ENCODE measurements around the gene FAM9C.

FAM9C gene

GRCh38 chrX:12994321-12994720 lies 50.1 kb downstream of the FAM9C start:
- no peak for TF ChIP-seq CTCF (conservative IDR thresholded peaks at IDR 0.05; ENCODE audit: low read depth, low read length)

GRCh38 chrX:12993826-12994225 lies 50.6 kb downstream of the FAM9C start:
- no peak for TF ChIP-seq CTCF (conservative IDR thresholded peaks at IDR 0.05; ENCODE audit: low read depth, low read length)
- no peak for DNase-seq (ENCODE audit: low read depth)
- H3K4me3 ChIP-seq (ENCODE audit: low read depth, low read length): no peak overlapping the region

More at GRCh38 chrX:12994321-12994720, 50.1 kb downstream of the FAM9C start:
- H3K4me3 ChIP-seq (ENCODE audit: low read depth, low read length): no peak overlapping the region
- DNase-seq (ENCODE audit: low read depth): no peak

GRCh38 chrX:12992544-12993118 lies 51.8 kb downstream of the FAM9C start:
- H3K4me3 ChIP-seq (ENCODE audit: low read depth, low read length): no peak overlapping the region
- TF ChIP-seq CTCF (conservative IDR thresholded peaks at IDR 0.05; ENCODE audit: low read depth, low read length): no peak

GRCh38 chrX:12991575-12991974 lies 52.8 kb downstream of the FAM9C start:
- no peak overlapping the region for H3K4me3 ChIP-seq (ENCODE audit: low read depth, low read length)
- DNase-seq (ENCODE audit: low read depth): no peak
- TF ChIP-seq CTCF (conservative IDR thresholded peaks at IDR 0.05; ENCODE audit: low read depth, low read length): no peak

More at GRCh38 chrX:12992544-12993118, 51.8 kb downstream of the FAM9C start:
- no peak for DNase-seq (ENCODE audit: low read depth)

- H3K4me3 ChIP-seq (ENCODE audit: low read depth, low read length): no peak overlapping the region
- no peak for TF ChIP-seq CTCF (conservative IDR thresholded peaks at IDR 0.05; ENCODE audit: low read depth, low read length)
- no peak for DNase-seq (ENCODE audit: low read depth)
Measured at GRCh38 chrX:12989461-12989860, 55.0 kb downstream of the FAM9C start.

GRCh38 chrX:12988797-12989196 lies 55.6 kb downstream of the FAM9C start:
- H3K4me3 ChIP-seq (ENCODE audit: low read depth, low read length): no peak overlapping the region
- TF ChIP-seq CTCF (conservative IDR thresholded peaks at IDR 0.05; ENCODE audit: low read depth, low read length): no peak
- peak; percentile 86 for DNase-seq (ENCODE audit: low read depth)

- no peak for TF ChIP-seq CTCF (conservative IDR thresholded peaks at IDR 0.05; ENCODE audit: low read depth, low read length)
- H3K4me3 ChIP-seq (ENCODE audit: low read depth, low read length): no peak overlapping the region
- no peak for DNase-seq (ENCODE audit: low read depth)
Measured at GRCh38 chrX:12987900-12988594, 56.4 kb downstream of the FAM9C start.

Measured in choroid plexus epithelial cell (primary cell).